ENCODE measurements around the gene SFXN1. TPM values are rescaled to one million over a fixed set of nuclear protein-coding genes. Genes with fewer than 3 reads are reported as not detected.

SFXN1 gene
- total and polyA plus RNA-seq, 4 experiments from 2014 or later: 75.9 to 111 (median 91.6) TPM

DNA sequence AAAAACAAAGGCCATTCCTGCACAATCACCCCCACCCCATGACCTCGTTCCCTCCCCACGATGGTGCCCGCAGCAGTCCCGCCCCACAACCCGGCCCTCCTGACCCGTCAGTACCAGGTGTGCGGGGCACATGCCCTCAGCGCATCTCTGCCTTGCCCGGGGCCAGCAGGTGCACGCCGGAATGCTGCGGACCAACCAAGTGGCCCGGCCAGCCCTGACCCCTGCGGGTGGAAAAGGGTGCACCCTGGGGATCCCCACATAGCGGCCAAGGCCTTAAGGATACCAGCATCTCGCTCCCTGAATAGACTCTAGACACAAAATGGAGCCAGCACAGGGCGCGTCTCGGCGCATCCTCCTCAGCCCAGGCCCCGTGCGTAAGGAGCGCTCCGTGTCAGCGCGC lies 6.0 kb downstream of the SFXN1 start:
- intact Hi-C loops (cut with micrococcal nuclease): no loop called here
- POLR2A ChIA-PET (ENCODE audit: partially characterized antibody): no interaction called here
- peaks cover 44 to 85% of the 10 kb centered on the region in 2 donors for H3K36me3 Mint-ChIP-seq
- no peak overlapping the region for H3K4me3 Mint-ChIP-seq
- no peaks in the 10 kb centered on the region for H3K9me3 Mint-ChIP-seq
- no peak for DNase-seq
- Histone ChIP-seq H3K36me3 (ENCODE audit: insufficient read depth, low read length) (no peaks in the 10 kb centered on the region), H3K9me3 (ENCODE audit: control insufficient read depth in 1 of 2, low read length in 2 of 2) (no peaks in the 10 kb centered on the region), H3K27me3 (ENCODE audit: insufficient read depth, low read length) (no peaks in the 10 kb centered on the region), H3K27ac (ENCODE audit: low read depth, low read length) (no peak overlapping the region), H3K4me3 (ENCODE audit: low read length in 2 of 2) (no peak overlapping the region), H3K4me1 (ENCODE audit: insufficient read depth, low read length) (peaks cover 97% of the 10 kb centered on the region)
- peak overlapping the region in 1 of 7 donors; percentile 51 for H3K27ac Mint-ChIP-seq
- no peaks in the 10 kb centered on the region for H3K27me3 Mint-ChIP-seq
- CTCF ChIA-PET (ENCODE audit: partially characterized antibody): interaction anchor here (1.0 kb wide), 1 partner anchor 20 kb away, joined by 3 read pairs; no protein-coding TSS in a partner anchor
- H3K4me1 Mint-ChIP-seq: peaks cover 75 to 95% (median 85%) of the 10 kb centered on the region in 4 donors

DNA sequence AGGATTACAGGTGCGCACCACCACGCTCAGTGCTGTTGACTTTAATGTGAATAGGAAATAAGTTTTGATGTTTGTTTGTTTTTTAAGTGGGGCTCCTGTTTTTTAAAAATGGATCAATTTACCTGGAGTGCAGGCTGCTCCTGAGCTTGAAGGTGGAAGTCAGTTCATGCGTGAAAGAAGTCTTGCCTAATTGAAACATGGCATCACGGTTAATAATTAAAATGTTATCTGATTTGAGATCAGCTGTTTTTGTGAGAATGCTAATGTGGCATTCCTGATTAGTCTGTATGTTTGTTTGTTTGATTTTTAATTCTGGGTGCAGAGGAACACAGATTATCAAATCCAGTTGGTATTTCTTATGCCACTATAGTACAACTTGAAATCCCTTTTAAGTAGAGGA lies 6.5 kb downstream of the SFXN1 start:
- no peak for DNase-seq
- Mint-ChIP-seq H3K36me3 (peaks cover 49 to 85% of the 10 kb centered on the region in 2 donors), H3K27me3 (no peaks in the 10 kb centered on the region), H3K27ac (peak overlapping the region in 1 of 7 donors; percentile 83), H3K9me3 (no peaks in the 10 kb centered on the region), H3K4me1 (peaks cover 75 to 95% (median 85%) of the 10 kb centered on the region in 4 donors), H3K4me3 (peak overlapping the region in 2 of 8 donors; percentile 0 to 3)
- H3K27ac ChIP-seq (ENCODE audit: low read depth, low read length): no peak overlapping the region
- no peak overlapping the region for H3K4me3 ChIP-seq (ENCODE audit: low read length in 2 of 2)
- no peaks in the 10 kb centered on the region for H3K36me3 ChIP-seq (ENCODE audit: insufficient read depth, low read length)
- ChIA-PET POLR2A (ENCODE audit: partially characterized antibody) (interaction anchor here (0.7 kb wide), 1 partner anchor 27 kb away, joined by 3 read pairs; no protein-coding TSS in a partner anchor), CTCF (ENCODE audit: partially characterized antibody) (interaction anchor here (1.0 kb wide), 1 partner anchor 21 kb away, joined by 3 read pairs; no protein-coding TSS in a partner anchor)
- intact Hi-C loops (cut with micrococcal nuclease): no loop called here
- H3K27me3 ChIP-seq (ENCODE audit: insufficient read depth, low read length): no peaks in the 10 kb centered on the region
- no peaks in the 10 kb centered on the region for H3K9me3 ChIP-seq (ENCODE audit: control insufficient read depth in 1 of 2, low read length in 2 of 2)
- H3K4me1 ChIP-seq (ENCODE audit: insufficient read depth, low read length): peaks cover 97% of the 10 kb centered on the region

- no peak overlapping the region for H3K4me3 ChIP-seq (ENCODE audit: low read length in 2 of 2)
- Mint-ChIP-seq H3K27me3 (no peaks in the 10 kb centered on the region), H3K27ac (peak overlapping the region in 3 of 7 donors; percentile 2 to 60 (median 32)), H3K4me1 (peaks cover 75 to 95% (median 86%) of the 10 kb centered on the region in 4 donors), H3K9me3 (no peaks in the 10 kb centered on the region), H3K4me3 (peak overlapping the region in 2 of 8 donors; percentile 32 to 39), H3K36me3 (peaks cover 49 to 84% of the 10 kb centered on the region in 2 donors)
- no peaks in the 10 kb centered on the region for H3K36me3 ChIP-seq (ENCODE audit: insufficient read depth, low read length)
- DNase-seq: no peak
- POLR2A ChIA-PET (ENCODE audit: partially characterized antibody): no interaction called here
- intact Hi-C loops (cut with micrococcal nuclease): no loop called here
- CTCF ChIA-PET (ENCODE audit: partially characterized antibody): no interaction called here
- peaks cover 99% of the 10 kb centered on the region for H3K4me1 ChIP-seq (ENCODE audit: insufficient read depth, low read length)
- H3K27me3 ChIP-seq (ENCODE audit: insufficient read depth, low read length): no peaks in the 10 kb centered on the region
- no peaks in the 10 kb centered on the region for H3K9me3 ChIP-seq (ENCODE audit: control insufficient read depth in 1 of 2, low read length in 2 of 2)
- no peak overlapping the region for H3K27ac ChIP-seq (ENCODE audit: low read depth, low read length)
Measured at GRCh38 chr5:175485631-175486030, 7.3 kb downstream of the SFXN1 start.

DNA sequence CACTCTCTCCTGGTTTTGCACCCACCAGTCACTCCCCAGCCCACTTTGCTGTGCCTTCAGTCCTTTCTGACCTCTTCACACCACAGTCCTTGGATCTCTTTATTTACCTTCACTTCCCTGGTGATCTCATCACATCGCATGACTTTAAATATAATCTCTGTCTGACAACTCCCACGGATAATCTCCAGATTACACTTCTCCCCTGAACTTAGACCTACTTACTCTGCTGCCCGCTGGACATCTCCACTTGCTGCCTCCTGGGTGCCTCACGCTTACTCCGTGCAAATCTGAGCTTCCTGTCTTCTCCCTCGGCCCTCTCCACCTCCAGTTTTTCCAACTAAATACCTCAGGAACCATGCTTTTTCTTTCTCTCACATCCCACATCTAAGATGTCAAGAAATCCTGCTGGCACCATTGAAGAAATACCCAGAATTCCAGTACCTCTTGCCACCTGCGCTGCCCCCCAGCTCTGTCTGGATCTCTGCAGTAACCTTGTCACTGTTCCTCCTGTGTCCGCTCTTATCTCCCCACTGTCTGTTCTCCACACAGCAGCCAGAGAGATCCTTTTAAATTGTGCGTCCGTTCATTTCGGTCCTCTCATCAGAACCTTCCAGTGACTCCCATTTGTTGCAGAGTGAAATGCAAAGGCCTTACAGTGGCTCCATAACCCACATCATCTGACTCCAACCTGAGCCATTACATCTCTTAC lies 9.3 kb downstream of the SFXN1 start:
- no peaks in the 10 kb centered on the region for H3K27me3 Mint-ChIP-seq
- Histone ChIP-seq H3K27ac (ENCODE audit: low read depth, low read length) (no peak overlapping the region), H3K4me1 (ENCODE audit: insufficient read depth, low read length) (peaks cover 80% of the 10 kb centered on the region), H3K9me3 (ENCODE audit: control insufficient read depth in 1 of 2, low read length in 2 of 2) (no peaks in the 10 kb centered on the region), H3K36me3 (ENCODE audit: insufficient read depth, low read length) (peaks cover 12% of the 10 kb centered on the region), H3K27me3 (ENCODE audit: insufficient read depth, low read length) (no peaks in the 10 kb centered on the region), H3K4me3 (ENCODE audit: low read length in 2 of 2) (no peak overlapping the region)
- no peaks in the 10 kb centered on the region for H3K9me3 Mint-ChIP-seq
- DNase-seq: no peak
- peak overlapping the region in 6 of 7 donors; percentile 11 to 71 (median 52) for H3K27ac Mint-ChIP-seq
- H3K4me1 Mint-ChIP-seq: peaks cover 63 to 80% (median 70%) of the 10 kb centered on the region in 4 donors
- CTCF ChIA-PET (ENCODE audit: partially characterized antibody): interaction anchor here (2.1 kb wide), 1 partner anchor 23 kb away, joined by 13 read pairs; no protein-coding TSS in a partner anchor
- peaks cover 52 to 78% of the 10 kb centered on the region in 2 donors for H3K36me3 Mint-ChIP-seq
- H3K4me3 Mint-ChIP-seq: peak overlapping the region in 3 of 8 donors; percentile 23 to 64 (median 44)
- POLR2A ChIA-PET (ENCODE audit: partially characterized antibody): interaction anchor here (1.5 kb wide), 1 partner anchor 10 kb away, joined by 5 read pairs; the partner anchor contains the start of gene SFXN1
- intact Hi-C loops (cut with micrococcal nuclease): no loop called here

DNA sequence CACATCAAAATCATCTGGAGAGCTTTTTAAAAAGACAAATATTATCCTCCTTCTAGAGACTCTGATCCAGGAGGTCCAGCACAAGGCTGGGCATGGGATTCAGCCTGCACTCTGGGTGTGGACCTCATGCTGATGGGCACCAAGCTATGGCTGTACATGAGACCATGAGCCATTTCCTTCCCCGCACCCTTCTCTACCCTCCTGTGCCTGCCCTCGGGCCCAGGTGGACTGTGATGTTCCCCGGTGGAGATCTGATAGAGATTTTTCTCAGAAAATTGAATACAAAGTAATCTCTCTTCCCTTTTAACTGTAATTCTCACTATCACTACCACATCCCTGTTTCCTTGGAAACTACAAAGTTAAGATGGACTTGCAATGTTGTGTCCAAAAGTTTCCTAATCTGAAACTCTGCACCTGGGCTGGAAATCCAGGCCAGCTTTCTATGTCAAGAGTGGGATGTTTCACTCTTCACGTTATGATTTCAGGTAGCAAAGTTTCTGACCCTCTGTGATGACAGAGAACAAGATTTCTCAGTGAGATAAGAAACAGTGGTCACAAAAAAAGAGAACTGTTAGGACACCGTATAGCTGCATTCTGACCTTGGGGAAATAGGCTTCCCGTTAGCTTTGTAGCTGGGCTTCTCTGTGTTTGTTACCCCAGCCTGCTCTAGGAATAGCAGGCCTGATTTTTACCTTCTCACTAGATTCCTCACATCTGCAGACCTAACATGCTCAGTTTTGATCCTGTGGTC lies 11.5 kb downstream of the SFXN1 start:
- Histone ChIP-seq H3K4me3 (ENCODE audit: low read length in 2 of 2) (no peak overlapping the region), H3K4me1 (ENCODE audit: insufficient read depth, low read length) (peaks cover 58% of the 10 kb centered on the region), H3K9me3 (ENCODE audit: control insufficient read depth in 1 of 2, low read length in 2 of 2) (no peaks in the 10 kb centered on the region), H3K27ac (ENCODE audit: low read depth, low read length) (no peak overlapping the region), H3K27me3 (ENCODE audit: insufficient read depth, low read length) (no peaks in the 10 kb centered on the region), H3K36me3 (ENCODE audit: insufficient read depth, low read length) (peaks cover 32% of the 10 kb centered on the region)
- no peaks in the 10 kb centered on the region for H3K9me3 Mint-ChIP-seq
- ChIA-PET POLR2A (ENCODE audit: partially characterized antibody) (interaction anchor here (1.3 to 2.0 kb wide), 2 partner anchors 9 to 30 kb away, joined by 4 to 6 read pairs; no protein-coding TSS in a partner anchor), CTCF (ENCODE audit: partially characterized antibody) (interaction anchor here (1.0 to 2.7 kb wide), 4 partner anchors 18 to 44 kb away, joined by 3 to 6 read pairs (median 4); no protein-coding TSS in a partner anchor)
- intact Hi-C loops (cut with micrococcal nuclease): no loop called here
- H3K4me3 Mint-ChIP-seq: peak overlapping the region in 5 of 8 donors; percentile 7 to 60 (median 37)
- no peaks in the 10 kb centered on the region for H3K27me3 Mint-ChIP-seq
- no peak for DNase-seq
- H3K4me1 Mint-ChIP-seq: peaks cover 47 to 67% (median 56%) of the 10 kb centered on the region in 4 donors
- H3K27ac Mint-ChIP-seq: peak overlapping the region; percentile 21 to 77 (median 50)
- peaks cover 52 to 75% of the 10 kb centered on the region in 2 donors for H3K36me3 Mint-ChIP-seq

- ChIA-PET POLR2A (ENCODE audit: partially characterized antibody) (interaction anchor here (1.3 kb wide), 1 partner anchor 28 kb away, joined by 4 read pairs; no protein-coding TSS in a partner anchor), CTCF (ENCODE audit: partially characterized antibody) (interaction anchor here (1.5 to 2.3 kb wide), 2 partner anchors 26 to 43 kb away, joined by 6 to 9 read pairs; no protein-coding TSS in a partner anchor)
- no peaks in the 10 kb centered on the region for H3K27me3 Mint-ChIP-seq
- Histone ChIP-seq H3K36me3 (ENCODE audit: insufficient read depth, low read length) (peaks cover 35% of the 10 kb centered on the region), H3K27ac (ENCODE audit: low read depth, low read length) (no peak overlapping the region), H3K4me1 (ENCODE audit: insufficient read depth, low read length) (peaks cover 45% of the 10 kb centered on the region), H3K4me3 (ENCODE audit: low read length in 2 of 2) (no peak overlapping the region), H3K9me3 (ENCODE audit: control insufficient read depth in 1 of 2, low read length in 2 of 2) (no peaks in the 10 kb centered on the region), H3K27me3 (ENCODE audit: insufficient read depth, low read length) (no peaks in the 10 kb centered on the region)
- H3K27ac Mint-ChIP-seq: no peak overlapping the region
- peaks cover 48 to 69% of the 10 kb centered on the region in 2 donors for H3K36me3 Mint-ChIP-seq
- intact Hi-C loops (cut with micrococcal nuclease): no loop called here
- DNase-seq: no peak
- H3K4me3 Mint-ChIP-seq: no peak overlapping the region
- no peaks in the 10 kb centered on the region for H3K9me3 Mint-ChIP-seq
- H3K4me1 Mint-ChIP-seq: peaks cover 41 to 58% (median 47%) of the 10 kb centered on the region in 4 donors
Measured at GRCh38 chr5:175491223-175491622, 12.9 kb downstream of the SFXN1 start.

Data from CD4-positive, alpha-beta memory T cell (primary cell).